Measurements from ENCODE around the gene DDX18.

DDX18 gene

DNA sequence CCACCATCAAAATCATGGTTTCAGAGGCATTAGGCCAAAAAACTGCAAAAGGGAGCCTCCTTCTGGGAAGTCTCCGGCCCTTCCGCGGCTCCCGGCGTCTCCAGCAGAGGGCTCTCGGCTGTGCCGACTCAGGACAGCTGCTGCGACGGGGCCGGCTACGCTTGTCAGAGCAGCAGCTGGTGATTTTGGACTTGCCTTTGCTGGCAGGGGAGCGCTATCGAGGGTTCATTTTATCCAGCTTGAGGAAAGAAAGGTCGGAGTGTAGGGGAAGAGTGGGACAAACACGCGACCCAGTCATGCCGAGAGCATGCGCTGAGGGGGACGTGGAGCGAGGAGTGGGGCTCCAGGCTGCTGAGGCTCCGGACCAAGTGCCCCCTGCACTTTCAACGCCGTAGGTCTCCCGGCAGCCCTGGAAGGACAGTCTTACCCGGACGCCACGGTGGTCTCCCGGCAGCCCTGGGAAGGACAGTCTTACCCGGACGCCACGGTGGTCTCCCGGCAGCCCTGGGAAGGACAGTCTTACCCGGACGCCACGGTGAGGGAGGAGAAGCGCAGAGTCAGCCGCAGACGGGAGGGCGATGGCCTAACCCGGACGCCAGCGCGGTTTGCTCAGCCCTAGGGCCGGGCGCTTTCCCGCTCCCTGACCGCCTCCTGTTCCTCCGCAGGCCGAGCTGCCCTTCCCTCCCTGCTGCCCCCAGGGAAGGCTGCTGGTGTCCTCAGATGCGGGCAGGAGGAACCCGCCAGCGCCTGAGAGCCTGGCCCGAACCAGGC lies 21.7 kb downstream of the DDX18 start:
- peak; percentile 81 for DNase-seq

DNA sequence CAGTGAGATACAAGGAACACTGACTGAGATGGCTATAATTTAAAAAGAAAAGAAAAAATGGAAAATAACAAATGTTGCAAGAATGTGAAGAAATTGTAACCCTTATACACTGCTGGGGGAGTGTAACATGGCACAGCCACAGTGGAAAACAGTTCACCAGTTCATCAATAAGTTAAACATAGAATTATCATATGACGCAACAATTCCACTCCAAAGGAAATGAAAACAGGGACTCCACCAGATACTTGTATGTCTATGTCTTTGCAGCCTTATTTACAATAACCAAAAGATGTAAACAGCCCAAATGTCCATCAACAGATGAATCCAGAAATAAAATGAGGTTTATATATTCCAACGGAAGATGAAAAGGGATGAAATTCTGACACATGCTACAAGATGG lies 30.8 kb downstream of the DDX18 start:
- no peak for DNase-seq

DNA sequence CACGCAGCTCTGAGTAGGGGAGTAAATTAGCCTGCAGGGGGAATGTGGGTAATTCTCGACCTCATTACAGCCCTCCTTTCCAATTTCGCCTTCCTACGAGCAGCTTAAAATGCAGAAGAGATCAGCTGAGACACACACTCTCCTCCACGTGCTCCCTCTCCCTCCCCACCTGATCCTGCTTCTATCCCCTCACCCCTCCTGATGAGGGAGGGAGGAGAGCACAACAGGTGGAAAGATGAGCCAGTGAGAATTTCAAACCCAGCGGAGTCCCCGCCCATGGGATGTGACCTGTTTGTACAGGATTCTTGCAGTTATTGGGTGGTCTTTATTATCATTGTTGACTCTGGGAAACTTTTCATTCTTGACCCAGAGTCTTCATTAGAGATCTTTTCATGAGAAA lies 35.5 kb downstream of the DDX18 start:
- DNase-seq: no peak

DNA sequence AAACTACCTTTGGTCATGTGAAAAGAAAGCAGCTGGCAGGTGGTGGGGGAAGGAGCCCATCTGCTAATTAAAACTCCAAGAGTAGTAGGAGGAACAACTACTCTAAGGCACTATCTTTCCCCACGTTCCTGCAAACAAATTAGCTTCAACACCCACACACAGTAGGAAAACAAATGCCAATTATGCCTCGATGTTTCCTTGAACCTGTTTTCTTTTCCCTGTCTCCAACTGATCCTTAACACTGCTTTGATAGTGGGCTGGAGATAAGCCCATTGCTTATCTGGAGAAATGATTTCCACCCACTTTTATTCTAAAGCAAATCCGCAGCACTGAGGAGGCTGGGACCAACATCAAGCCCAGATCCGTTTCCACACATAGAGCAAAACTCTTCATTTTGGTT lies 36.0 kb downstream of the DDX18 start:
- DNase-seq: no peak

DNA sequence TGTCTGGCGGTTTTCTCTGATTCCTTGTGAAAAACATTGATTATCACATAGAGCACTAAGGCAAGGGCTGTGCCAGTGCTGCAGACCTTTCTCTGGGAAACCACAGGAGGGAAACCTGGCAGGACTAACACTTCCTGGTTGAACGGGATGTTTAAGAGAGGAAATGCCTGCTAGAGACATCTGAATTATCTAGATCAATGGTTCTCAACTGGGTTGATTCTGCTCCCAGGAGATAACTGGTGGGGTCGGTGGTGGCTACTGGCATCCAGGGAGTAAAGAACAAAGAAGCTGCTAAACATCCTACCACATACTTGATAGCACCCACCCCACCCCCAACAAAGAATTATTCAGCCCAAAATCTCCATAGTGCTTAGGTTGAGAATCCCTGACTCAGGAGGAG lies 37.5 kb downstream of the DDX18 start:
- no peak for DNase-seq

DNA sequence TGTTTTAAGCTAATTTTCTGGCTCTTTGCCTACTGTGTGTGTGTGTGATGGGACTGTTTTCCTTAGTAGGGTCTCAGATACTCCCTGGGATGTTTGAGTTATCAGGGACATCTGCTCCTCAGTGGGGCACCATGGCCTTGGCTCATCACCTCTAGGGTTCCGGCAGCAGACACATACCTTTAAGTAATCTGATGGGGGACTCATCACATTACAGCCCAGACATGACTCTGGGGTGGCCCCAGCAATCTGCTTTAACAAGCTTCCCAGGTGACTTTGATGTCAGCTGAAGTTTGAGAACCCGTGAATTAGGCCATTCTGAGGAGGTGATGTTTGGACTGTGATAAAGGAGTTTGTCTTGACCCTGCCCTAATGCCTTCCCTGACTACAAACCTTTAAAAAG lies 38.8 kb downstream of the DDX18 start:
- DNase-seq: no peak

DNA sequence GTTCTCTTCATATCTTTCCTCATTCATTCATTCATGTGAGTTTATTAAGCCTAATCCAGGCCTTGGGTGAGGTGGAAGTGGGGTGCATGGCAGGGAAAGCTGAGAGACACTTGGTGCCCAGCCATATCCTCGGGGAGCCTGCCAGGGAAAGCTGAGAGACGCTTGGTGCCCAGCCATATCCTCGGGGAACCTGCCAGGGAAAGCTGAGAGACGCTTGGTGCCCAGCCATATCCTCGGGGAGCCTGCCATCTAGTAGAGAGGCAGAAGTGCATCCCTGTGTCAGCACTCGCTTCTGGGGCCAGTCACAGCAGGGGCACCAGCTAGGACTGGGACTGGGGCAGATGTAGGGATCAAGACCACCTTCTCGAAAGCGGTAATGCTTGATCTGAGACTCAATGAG lies 39.4 kb downstream of the DDX18 start:
- no peak for DNase-seq

DNA sequence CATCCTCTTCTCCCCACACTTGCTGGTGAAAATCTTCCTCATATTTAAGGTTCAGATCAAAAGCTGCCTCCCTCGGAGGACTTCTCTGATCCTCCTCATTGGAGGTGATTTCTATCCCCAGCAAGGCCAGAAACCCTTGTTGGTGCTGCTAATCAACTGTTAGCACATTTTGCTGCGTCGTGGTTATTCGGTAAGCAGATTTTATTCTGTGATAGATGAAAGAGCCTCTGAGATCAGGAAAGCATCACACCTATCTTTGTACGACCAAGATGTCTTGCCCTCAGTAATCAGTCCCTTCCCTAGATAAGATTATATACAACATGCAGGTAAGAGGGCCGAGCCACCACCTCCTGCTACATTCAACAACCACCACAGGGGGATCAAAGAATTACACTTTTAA lies 40.1 kb downstream of the DDX18 start:
- no peak for DNase-seq

DNA sequence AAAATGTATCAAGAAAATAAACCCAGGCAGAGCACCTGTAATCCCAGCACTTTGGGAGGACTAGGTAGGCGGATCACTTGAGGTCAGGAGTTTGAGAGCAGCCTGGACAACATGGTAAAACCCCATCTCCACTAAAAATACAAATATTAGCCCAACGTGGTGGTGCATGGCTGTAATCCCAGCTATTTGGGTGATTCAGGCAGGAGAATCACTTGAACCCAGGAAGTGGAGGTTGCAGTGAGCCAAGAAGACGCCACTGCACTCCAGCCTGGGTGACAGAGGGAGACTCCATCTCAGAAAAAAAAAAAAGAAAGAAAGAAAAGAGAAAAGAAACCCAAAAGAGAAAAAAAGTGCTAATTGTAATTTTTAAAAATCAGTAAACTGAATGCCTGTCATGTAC lies 41.4 kb downstream of the DDX18 start:
- DNase-seq: peak; percentile 14

DNA sequence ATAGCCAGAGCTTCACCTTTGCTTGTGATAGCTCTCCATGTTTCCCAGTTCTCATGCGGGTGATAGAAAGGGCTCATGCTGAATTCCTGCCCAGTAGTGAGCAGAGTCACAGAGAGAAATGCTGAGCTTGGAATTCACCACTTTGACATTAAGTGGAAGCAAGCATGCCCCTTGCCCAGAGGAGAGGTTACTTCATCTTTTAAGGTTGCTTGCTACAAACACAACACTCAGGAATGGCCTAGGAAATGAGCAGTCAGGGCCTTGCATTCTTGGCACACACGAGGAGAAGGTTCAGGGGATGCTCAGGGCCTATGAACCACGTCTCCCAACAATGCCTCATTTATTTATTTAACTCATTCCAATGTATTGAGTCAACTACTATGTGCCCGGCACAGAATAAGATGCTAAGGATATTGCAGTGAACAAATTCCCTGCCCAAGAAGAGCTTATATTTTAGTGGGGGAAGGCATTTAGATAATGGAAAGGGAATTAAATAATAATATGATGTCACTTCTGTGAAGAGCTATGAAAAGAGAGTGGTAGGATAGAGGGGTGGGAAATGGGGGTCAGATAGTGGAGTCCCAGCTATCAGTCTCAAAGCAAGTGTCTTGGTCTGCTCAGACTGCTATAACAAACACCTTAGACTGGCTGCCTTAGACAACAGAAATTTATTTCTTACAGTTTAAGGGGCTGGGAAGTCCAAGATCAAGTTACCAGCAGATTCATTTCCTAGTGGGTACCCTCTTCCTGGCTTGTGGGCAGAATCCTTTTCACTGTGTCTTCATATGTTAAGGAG lies 42.1 kb downstream of the DDX18 start:
- peak; percentile 94 for DNase-seq

DNA sequence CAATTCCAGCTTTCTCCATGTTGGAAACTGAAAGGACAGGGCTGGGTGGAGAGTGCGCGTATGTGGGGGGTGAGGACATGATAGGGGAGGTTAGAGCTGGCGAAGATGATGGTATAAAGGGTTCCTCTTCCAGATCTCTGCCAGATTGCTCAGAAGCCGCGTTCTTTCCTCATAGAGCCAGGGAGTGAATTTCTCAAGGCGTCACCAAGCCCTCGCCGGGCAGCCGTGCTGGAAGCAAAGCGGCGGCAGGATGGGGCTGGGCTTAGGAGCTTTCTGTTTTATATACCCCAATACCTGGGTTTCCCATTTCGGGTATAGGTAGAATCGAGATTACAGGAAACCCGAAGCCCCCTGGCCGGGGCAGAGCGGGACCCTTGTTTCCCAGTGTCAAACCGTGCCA lies 43.8 kb downstream of the DDX18 start:
- no peak for DNase-seq

DNA sequence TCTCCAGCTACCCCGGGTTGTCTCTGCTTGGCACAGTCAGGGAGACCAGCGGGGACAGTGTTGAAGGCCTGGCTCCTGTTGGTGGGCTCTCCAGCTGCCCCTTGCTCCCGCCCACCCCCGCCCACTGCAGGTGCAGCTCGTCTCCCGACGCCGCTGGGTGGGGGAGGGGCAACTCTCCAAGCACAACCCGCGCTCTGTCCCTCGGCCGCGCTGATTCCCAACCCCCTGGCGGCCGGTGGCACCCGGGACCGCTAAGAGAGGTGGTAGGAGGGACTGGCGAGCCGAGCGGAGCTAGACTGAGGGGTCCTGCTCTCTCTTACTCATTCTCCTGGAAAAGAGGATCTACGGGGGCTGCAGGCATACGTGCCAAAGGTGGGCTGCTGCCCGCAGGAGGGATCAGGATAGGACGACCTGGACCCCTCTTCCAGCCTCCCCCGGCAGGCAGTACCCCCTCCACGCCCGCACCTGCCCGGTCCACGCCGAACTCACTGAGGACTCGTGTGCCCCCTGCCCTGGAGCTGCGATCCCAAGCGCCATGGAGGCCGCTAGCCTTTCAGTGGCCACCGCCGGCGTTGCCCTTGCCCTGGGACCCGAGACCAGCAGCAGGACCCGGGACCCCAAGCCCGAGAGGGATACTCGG lies 44.5 kb downstream of the DDX18 start:
- no peak for DNase-seq

DNA sequence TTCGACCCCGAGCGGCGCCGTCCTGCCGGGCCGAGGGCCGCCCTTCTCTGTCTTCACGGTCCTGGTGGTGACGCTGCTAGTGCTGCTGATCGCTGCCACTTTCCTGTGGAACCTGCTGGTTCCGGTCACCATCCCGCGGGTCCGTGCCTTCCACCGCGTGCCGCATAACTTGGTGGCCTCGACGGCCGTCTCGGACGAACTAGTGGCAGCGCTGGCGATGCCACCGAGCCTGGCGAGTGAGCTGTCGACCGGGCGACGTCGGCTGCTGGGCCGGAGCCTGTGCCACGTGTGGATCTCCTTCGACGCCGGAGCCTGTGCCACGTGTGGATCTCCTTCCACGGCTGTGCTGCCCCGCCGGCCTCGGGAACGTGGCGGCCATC lies 45.0 kb downstream of the DDX18 start:
- no peak for DNase-seq

DNA sequence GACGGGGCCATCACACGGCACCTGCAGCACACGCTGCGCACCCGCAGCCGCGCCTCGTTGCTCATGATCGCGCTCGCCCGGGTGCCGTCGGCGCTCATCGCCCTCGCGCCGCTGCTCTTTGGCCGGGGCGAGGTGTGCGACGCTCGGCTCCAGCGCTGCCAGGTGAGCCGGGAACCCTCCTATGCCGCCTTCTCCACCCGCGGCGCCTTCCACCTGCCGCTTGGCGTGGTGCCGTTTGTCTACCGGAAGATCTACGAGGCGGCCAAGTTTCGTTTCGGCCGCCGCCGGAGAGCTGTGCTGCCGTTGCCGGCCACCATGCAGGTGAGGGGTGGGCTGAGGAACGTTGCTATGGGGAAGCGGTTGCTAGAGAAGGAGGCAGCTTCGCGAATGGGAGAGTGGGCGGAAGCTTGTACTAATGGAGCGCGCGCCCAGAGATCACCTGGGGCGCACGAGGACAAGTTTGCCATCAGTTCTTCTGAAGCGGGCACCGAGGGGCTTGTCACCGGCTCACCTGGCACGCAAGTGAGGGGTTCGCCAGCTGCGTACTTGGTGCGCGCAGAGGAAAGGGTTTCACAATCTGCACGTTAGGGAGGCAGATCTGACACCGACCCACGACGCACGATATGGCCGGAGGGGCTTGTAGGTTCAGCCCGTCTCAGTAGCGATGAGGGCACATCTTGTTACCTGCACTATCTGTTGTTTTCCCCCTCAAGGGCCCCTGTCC lies 45.6 kb downstream of the DDX18 start:
- DNase-seq: no peak

DNA sequence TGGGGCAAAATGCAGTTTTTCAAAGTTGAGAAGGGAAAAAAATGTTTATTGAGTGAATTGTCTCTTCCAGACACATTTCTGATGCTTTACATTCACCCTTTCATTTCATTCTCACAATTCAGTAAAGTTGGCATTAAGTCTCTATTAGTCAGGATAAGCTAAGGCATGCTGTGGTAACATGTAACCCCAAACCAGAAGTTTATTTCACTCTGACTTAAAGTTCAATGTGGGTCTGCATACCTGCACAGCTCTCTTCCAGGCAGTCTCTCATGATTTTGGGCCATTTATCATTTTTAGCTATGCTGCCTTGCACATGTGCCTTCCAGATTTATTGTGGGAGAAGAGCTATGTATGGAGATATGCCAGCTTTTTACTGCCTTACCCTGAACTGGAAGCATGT lies 48.0 kb downstream of the DDX18 start:
- no peak for DNase-seq

DNA sequence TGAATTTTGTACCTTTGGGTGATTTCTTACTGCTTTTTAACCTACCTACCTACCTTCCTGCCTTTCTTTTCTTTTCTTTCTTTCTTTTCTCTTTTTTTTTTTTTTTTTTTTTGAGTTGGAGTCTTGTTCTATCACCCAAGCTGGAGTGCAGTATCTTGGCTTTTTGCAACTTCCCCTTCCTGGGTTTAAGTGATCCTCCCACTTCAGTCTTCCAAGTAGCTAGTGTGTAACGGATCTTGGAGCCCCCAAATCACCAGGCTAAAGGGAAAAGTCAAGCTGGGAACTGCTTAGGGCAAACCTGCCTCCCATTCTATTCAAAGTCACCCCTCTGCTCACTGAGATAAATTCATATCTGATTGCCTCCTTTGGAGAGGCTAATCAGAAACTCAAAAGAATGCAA lies 61.3 kb downstream of the DDX18 start:
- DNase-seq: no peak

DNA sequence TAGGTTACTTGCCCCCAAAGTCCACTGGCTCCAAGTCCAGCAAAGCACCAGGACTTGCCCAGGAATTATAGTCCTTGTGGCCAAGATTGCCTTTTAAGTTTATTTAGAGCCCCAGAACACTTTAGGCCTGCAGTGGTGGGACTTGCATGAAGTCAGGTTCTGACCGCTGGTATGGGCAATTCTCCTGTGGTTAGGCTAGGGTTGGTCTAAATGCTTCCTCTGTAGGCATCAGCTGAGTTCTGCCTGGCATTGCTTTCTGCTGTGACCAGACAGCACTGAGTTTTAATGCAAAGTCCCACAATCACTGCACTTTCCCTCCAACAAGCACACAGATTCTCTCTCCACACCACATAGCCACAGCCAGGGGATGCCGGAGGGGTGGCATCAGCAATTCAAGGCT lies 64.5 kb downstream of the DDX18 start:
- DNase-seq: no peak

Measured in fibroblast of skin of scalp (primary cell).